GM19372 (cell line): Measurements from ENCODE around the gene USP11.

Experiments used
- ATAC-seq: cut with Tn5 transposase; IDR thresholded peaks from one replicate; pipeline ENCODE4 v1.9.1; 2021; ENCODE audit warnings: mild to moderate bottlenecking, low read depth, moderate library complexity; ENCODE audit not compliant: unreplicated experiment

Gene USP11

GRCh38 chrX:47223476-47224250 is 9.1 kb upstream of the USP11 start:
- ATAC-seq, result no peak

- no peak for ATAC-seq
Observed at GRCh38 chrX:47224266-47224895, 8.4 kb upstream of the USP11 start.

- ATAC-seq, result no peak
Observed at GRCh38 chrX:47224896-47225290, 7.9 kb upstream of the USP11 start.

GRCh38 chrX:47226071-47226470 is 6.7 kb upstream of the USP11 start:
- ATAC-seq, result no peak

- no peak for ATAC-seq
Observed at GRCh38 chrX:47226531-47227333, 6.1 kb upstream of the USP11 start.

- ATAC-seq, result no peak
Observed at GRCh38 chrX:47227334-47227583, 5.5 kb upstream of the USP11 start.

GRCh38 chrX:47228550-47229270 is 4.1 kb upstream of the USP11 start:
- no peak for ATAC-seq

GRCh38 chrX:47229427-47229826 is 3.4 kb upstream of the USP11 start:
- ATAC-seq, result no peak

GRCh38 chrX:47230136-47230868 is 2.5 kb upstream of the USP11 start:
- ATAC-seq, result no peak

- ATAC-seq, result no peak
Observed at GRCh38 chrX:47231167-47231566, 1.6 kb upstream of the USP11 start.

- ATAC-seq, result no peak
Observed at GRCh38 chrX:47232197-47232802, 509 bp upstream of the USP11 start.

- ATAC-seq, result peak; percentile 82
Observed at GRCh38 chrX:47233333-47234113, 714 bp downstream of the USP11 start.

- ATAC-seq, result no peak
Observed at GRCh38 chrX:47234583-47234982, 1.8 kb downstream of the USP11 start.

- ATAC-seq, result no peak
Observed at GRCh38 chrX:47235691-47236103, 2.9 kb downstream of the USP11 start.

- ATAC-seq, result no peak
Observed at GRCh38 chrX:47239199-47239598, 6.4 kb downstream of the USP11 start.

GRCh38 chrX:47239898-47240545 is 7.2 kb downstream of the USP11 start:
- no peak for ATAC-seq

GRCh38 chrX:47240619-47241018 is 7.8 kb downstream of the USP11 start:
- ATAC-seq, result no peak

- no peak for ATAC-seq
Observed at GRCh38 chrX:47241201-47242011, 8.6 kb downstream of the USP11 start.
